DOHH2 (cell line): Measurements from ENCODE around the gene TBL1X.

Experiments used
- EZH2phosphoT487 ChIP-seq: fragments of 200-600 bp; sonication (generic); IDR thresholded peaks from 2 replicates; pipeline ENCODE4 v1.6.1; 2017; ENCODE audit warnings: borderline replicate concordance, mild to moderate bottlenecking, antibody characterized with exemption, low read length, moderate library complexity, mixed read lengths
- TF ChIP-seq, protein P1 (sequence below): fragments of 200-600 bp; sonication (generic); IDR thresholded peaks from one replicate; pipeline ENCODE4 v1.5.1; 2014; ENCODE audit warnings: antibody characterized with exemption, mild to moderate bottlenecking, low read depth, low read length; ENCODE audit not compliant: poor library complexity, severe bottlenecking

DNA sequence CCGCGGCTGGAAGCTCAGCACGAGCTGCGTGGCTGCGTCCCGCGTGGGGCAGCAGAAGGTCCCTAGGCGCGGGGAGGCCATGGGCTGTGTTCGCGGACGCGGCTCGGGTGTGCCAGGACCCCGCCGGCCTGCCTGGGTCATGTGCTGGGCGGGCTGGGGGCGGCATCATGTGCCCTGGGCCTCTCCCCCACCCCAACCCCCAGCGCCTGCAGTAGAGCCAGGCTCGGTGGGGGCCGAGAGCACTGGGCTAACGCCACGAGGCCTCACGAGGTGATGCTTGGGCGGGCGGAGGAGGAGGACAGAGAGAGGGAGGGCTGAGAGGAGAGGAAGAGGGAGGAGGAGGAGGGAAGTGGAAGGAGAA lies 300.9 kb downstream of the TBL1X start, which contains the start of gene GPR143:
- TF ChIP-seq, protein P1, sequence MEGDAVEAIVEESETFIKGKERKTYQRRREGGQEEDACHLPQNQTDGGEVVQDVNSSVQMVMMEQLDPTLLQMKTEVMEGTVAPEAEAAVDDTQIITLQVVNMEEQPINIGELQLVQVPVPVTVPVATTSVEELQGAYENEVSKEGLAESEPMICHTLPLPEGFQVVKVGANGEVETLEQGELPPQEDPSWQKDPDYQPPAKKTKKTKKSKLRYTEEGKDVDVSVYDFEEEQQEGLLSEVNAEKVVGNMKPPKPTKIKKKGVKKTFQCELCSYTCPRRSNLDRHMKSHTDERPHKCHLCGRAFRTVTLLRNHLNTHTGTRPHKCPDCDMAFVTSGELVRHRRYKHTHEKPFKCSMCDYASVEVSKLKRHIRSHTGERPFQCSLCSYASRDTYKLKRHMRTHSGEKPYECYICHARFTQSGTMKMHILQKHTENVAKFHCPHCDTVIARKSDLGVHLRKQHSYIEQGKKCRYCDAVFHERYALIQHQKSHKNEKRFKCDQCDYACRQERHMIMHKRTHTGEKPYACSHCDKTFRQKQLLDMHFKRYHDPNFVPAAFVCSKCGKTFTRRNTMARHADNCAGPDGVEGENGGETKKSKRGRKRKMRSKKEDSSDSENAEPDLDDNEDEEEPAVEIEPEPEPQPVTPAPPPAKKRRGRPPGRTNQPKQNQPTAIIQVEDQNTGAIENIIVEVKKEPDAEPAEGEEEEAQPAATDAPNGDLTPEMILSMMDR: no peak
- TF ChIP-seq EZH2phosphoT487: no peak
